HFFc6 (cell line): ENCODE results near the gene JOSD1. TPM values are rescaled to one million over a fixed set of nuclear protein-coding genes. Genes with fewer than 3 reads are reported as not detected.

ENCODE experiments used
- DNase-seq: peaks from one replicate; pipeline ENCODE4 v3.0.0-alpha.2; 2018
- H3K27ac Mint-ChIP-seq: 2 replicates; pipeline ENCODE4 v1.8.0; 2020; ENCODE audit warnings: mild to moderate bottlenecking, mixed read lengths
- H3K27me3 Mint-ChIP-seq: 2 replicates; pipeline ENCODE4 v1.8.0; 2021; ENCODE audit warnings: mild to moderate bottlenecking, moderate library complexity, mixed read lengths; ENCODE audit not compliant: insufficient read depth
- H3K36me3 Mint-ChIP-seq: 2 replicates; pipeline ENCODE4 v1.8.0; 2021; ENCODE audit warnings: low read depth, mixed read lengths
- H3K4me1 Mint-ChIP-seq: 2 replicates; pipeline ENCODE4 v1.8.0; 2020; ENCODE audit warnings: low read depth, mixed read lengths
- H3K4me3 Mint-ChIP-seq: 2 replicates; pipeline ENCODE4 v1.8.0; 2020; ENCODE audit warnings: mild to moderate bottlenecking, moderate library complexity, mixed read lengths
- H3K9me3 Mint-ChIP-seq: 2 replicates; pipeline ENCODE4 v1.8.0; 2020; ENCODE audit warnings: mild to moderate bottlenecking, mixed read lengths
- CTCF ChIP-seq: fragments of 200-600 bp; sonication (generic); IDR thresholded peaks from 2 replicates; pipeline ENCODE4 v1.5.0; 2021; ENCODE audit warnings: antibody characterized with exemption, mild to moderate bottlenecking
- total RNA-seq, 6 experiments: library from RNA; stranded (reverse); fragmentation: NEBNext Ultra II Directional; extraction: Animal tissue kit (Norgen Biotek cat#: 25700); gene quantifications; 2 replicates in 1 of 6; 3 replicates in 5 of 6; pipeline ENCODE4 v1.2.3, GENCODE V29; 2021

The JOSD1 gene
- total RNA-seq, 6 experiments from 2014 or later = 37.8 to 44.6 (median 41.0) TPM

- no peak for TF ChIP-seq CTCF
- Mint-ChIP-seq H3K27me3 (no peaks in the 10 kb centered on the region; the same call in none of the 2 replicates), H3K4me3 (no peak overlapping the region), H3K27ac (no peak overlapping the region), H3K36me3 (peaks cover 18% of the 10 kb centered on the region), H3K9me3 (no peaks in the 10 kb centered on the region), H3K4me1 (peaks cover 53% of the 10 kb centered on the region)
- DNase-seq = no peak
Measured at GRCh38 chr22:38715852-38716251, 15.1 kb upstream of the JOSD1 start.

- peaks cover 57% of the 10 kb centered on the region for H3K4me1 Mint-ChIP-seq
- no peaks in the 10 kb centered on the region for H3K9me3 Mint-ChIP-seq
- H3K27me3 Mint-ChIP-seq = no peaks in the 10 kb centered on the region; the same call in none of the 2 replicates
- peaks cover 18% of the 10 kb centered on the region for H3K36me3 Mint-ChIP-seq
- no peak for DNase-seq
- H3K4me3 Mint-ChIP-seq = no peak overlapping the region
- peak overlapping the region; percentile 10; the same call in 1 of the 2 replicates for H3K27ac Mint-ChIP-seq
- no peak for TF ChIP-seq CTCF
Measured at GRCh38 chr22:38715176-38715764, 14.5 kb upstream of the JOSD1 start.

- Mint-ChIP-seq H3K4me3 (no peak overlapping the region), H3K4me1 (peaks cover 59% of the 10 kb centered on the region), H3K27me3 (no peaks in the 10 kb centered on the region; the same call in none of the 2 replicates), H3K27ac (peak overlapping the region; percentile 17), H3K9me3 (no peaks in the 10 kb centered on the region), H3K36me3 (peaks cover 18% of the 10 kb centered on the region)
- no peak for TF ChIP-seq CTCF
- DNase-seq = no peak
Measured at GRCh38 chr22:38713921-38714320, 13.2 kb upstream of the JOSD1 start.

- Mint-ChIP-seq H3K4me3 (no peak overlapping the region), H3K27me3 (no peaks in the 10 kb centered on the region; the same call in none of the 2 replicates), H3K4me1 (peaks cover 59% of the 10 kb centered on the region), H3K9me3 (no peaks in the 10 kb centered on the region), H3K27ac (no peak overlapping the region), H3K36me3 (peaks cover 19% of the 10 kb centered on the region)
- no peak for TF ChIP-seq CTCF
- DNase-seq = no peak
Measured at GRCh38 chr22:38712486-38713207, 11.9 kb upstream of the JOSD1 start.

GRCh38 chr22:38710866-38711265, 10.1 kb upstream of the JOSD1 start:
- Mint-ChIP-seq H3K9me3 (no peaks in the 10 kb centered on the region), H3K4me3 (no peak overlapping the region), H3K4me1 (peaks cover 59% of the 10 kb centered on the region), H3K36me3 (peaks cover 10% of the 10 kb centered on the region), H3K27me3 (no peaks in the 10 kb centered on the region; the same call in 1 of the 2 replicates), H3K27ac (no peak overlapping the region)
- no peak for TF ChIP-seq CTCF
- no peak for DNase-seq
